Measurements from ENCODE around the gene GAREM1. TPM values are rescaled to one million over a fixed set of nuclear protein-coding genes. Genes with fewer than 3 reads are reported as not detected.
"Not testable (repeated sequence)": the region's sequence is repeated elsewhere in the genome, so short reads cannot be mapped to it uniquely, and the experiment has no call there.

The GAREM1 gene
- total RNA-seq, 1 experiment from 2014 or later = 7.0 TPM

GRCh38 chr18:32237049-32237448 is 233.6 kb downstream of the GAREM1 start:
- DNase-seq (ENCODE audit: low spot score) (no peak), ATAC-seq (no peak)
- peaks cover 23% of the 10 kb centered on the region for H3K4me1 Mint-ChIP-seq
- H3K36me3 Mint-ChIP-seq = peaks cover 13% of the 10 kb centered on the region
- no peaks in the 10 kb centered on the region for H3K27me3 Mint-ChIP-seq (ENCODE audit: low read depth)
- H3K27ac Mint-ChIP-seq = no peak overlapping the region
- no peak for TF ChIP-seq PREB (CRISPR knock-in tag; IDR thresholded peaks at IDR 0.05; ENCODE audit: borderline replicate concordance)
- TF ChIP-seq USF1 (CRISPR knock-in tag; IDR thresholded peaks at IDR 0.05) = no peak
- no peak for TF ChIP-seq JAZF1 (CRISPR knock-in tag; IDR thresholded peaks at IDR 0.05)
- no peak for TF ChIP-seq ZNF532 (CRISPR knock-in tag; IDR thresholded peaks at IDR 0.05; ENCODE audit: borderline replicate concordance)
- no peak for TF ChIP-seq KAT7 (CRISPR knock-in tag; IDR thresholded peaks at IDR 0.05; ENCODE audit: borderline replicate concordance)
- no peak for TF ChIP-seq TP53 (CRISPR knock-in tag; IDR thresholded peaks at IDR 0.05)
- no peak for TF ChIP-seq ZNF263 (CRISPR knock-in tag; IDR thresholded peaks at IDR 0.05; ENCODE audit: low read depth)
- no peak for TF ChIP-seq ATF6 (CRISPR knock-in tag; IDR thresholded peaks at IDR 0.05)
- TF ChIP-seq MXD4 (CRISPR knock-in tag; IDR thresholded peaks at IDR 0.05; ENCODE audit: borderline replicate concordance) = no peak
- no peak for TF ChIP-seq ZNF121 (CRISPR knock-in tag; IDR thresholded peaks at IDR 0.05)
- no peak for TF ChIP-seq NR2C2 (CRISPR knock-in tag; IDR thresholded peaks at IDR 0.05)
- CTCF ChIA-PET = interaction anchor here (1.2 to 2.4 kb wide), 2 partner anchors 79 to 312 kb away, joined by 3 to 10 read pairs; no protein-coding TSS in a partner anchor
- POLR2A ChIA-PET = no interaction called here
- H3K4me3 Mint-ChIP-seq = no peak overlapping the region
- H3K9me3 Mint-ChIP-seq = peaks cover 14% of the 10 kb centered on the region

GRCh38 chr18:32233348-32233747 is 237.3 kb downstream of the GAREM1 start:
- H3K27me3 Mint-ChIP-seq (ENCODE audit: low read depth); ATAC-seq; POLR2A ChIA-PET; H3K4me3 Mint-ChIP-seq; CTCF ChIA-PET; DNase-seq (ENCODE audit: low spot score); H3K27ac Mint-ChIP-seq; H3K4me1 Mint-ChIP-seq: not testable (repeated sequence)
- peaks cover 13% of the 10 kb centered on the region for H3K36me3 Mint-ChIP-seq
- H3K9me3 Mint-ChIP-seq = peaks cover 14% of the 10 kb centered on the region

- Mint-ChIP-seq H3K9me3 (no peaks in the 10 kb centered on the region), H3K27me3 (ENCODE audit: low read depth) (no peaks in the 10 kb centered on the region)
- POLR2A ChIA-PET = interaction anchor here (0.6 kb wide), 1 partner anchor 226 kb away, joined by 3 read pairs; no protein-coding TSS in a partner anchor
- TF ChIP-seq JUN (CRISPR knock-in tag; IDR thresholded peaks at IDR 0.05) (no peak), AR (CRISPR knock-in tag; IDR thresholded peaks at IDR 0.05) (no peak), USF2 (CRISPR knock-in tag; IDR thresholded peaks at IDR 0.05) (no peak), STAT6 (CRISPR knock-in tag; conservative IDR thresholded peaks at IDR 0.05; ENCODE audit: low read depth) (no peak)
Observed at GRCh38 chr18:32219431-32220018, 251.2 kb downstream of the GAREM1 start.

More at GRCh38 chr18:32219431-32220018, 251.2 kb downstream of the GAREM1 start:
- H3K27ac Mint-ChIP-seq = no peak overlapping the region
- H3K4me1 Mint-ChIP-seq = peaks cover 6% of the 10 kb centered on the region; the same call in 1 of the 2 replicates
- CTCF ChIA-PET = interaction anchor here (1.3 to 2.7 kb wide), 3 partner anchors 19 to 61 kb away, joined by 3 to 7 read pairs (median 3); no protein-coding TSS in a partner anchor
- ATAC-seq (no peak), DNase-seq (ENCODE audit: low spot score) (no peak)
- H3K4me3 Mint-ChIP-seq = no peak overlapping the region
- H3K36me3 Mint-ChIP-seq = no peaks in the 10 kb centered on the region
